GM12873 (cell line): ENCODE results near the gene ACSS2.

Experiments
- CTCF ChIP-seq: IDR thresholded peaks from 2 replicates; pipeline ENCODE4 v1.5.1; 2012; ENCODE audit warnings: low read depth, mild to moderate bottlenecking, moderate library complexity, low read length, control low read depth; ENCODE audit not compliant: insufficient read depth; ENCODE audit errors: missing control alignments

ACSS2 gene

DNA sequence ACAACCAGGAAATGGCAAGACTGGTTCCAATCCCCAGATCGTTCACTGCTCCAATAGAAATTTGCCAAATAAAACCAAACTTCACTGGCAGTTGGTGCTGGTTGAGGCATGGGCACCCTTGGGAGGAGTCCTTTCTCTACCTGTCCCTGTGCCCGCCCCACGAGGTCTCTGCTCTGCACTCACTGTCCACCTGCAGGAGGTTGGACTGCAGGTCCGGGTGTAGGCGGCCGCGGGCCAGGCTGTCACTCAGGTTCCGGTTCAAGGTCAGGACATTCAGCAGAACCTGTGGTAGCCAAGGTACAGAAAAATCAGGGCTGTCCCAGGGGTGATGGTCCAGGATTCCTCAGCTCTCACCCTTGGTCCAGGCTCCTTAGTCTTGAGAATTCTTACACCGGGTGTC, 26.6 kb upstream of the ACSS2 start:
- no peak for TF ChIP-seq CTCF

DNA sequence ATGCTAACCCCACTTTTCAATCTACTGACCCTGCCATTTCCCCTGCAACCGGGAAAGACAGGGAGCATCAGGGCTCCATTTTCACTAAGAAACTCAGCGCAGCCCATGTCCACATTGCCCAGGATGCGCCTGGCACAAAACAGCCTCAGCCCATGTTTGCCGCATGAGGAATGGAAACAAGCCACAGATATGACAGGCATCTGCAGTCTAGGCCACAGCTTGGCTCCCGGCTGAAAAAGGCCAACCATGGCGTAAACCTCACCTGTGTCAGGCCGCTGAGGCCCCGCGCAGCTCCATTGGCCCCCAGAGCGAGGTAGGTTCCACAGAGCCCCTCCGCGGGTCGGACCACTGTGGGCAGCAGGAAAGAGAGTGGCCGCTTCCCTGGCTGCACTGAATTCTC, 25.4 kb upstream of the ACSS2 start:
- TF ChIP-seq CTCF, result no peak

GRCh38 chr20:34852298-34852697, 24.1 kb upstream of the ACSS2 start:
- no peak for TF ChIP-seq CTCF

- TF ChIP-seq CTCF, result no peak
Measured at GRCh38 chr20:34859367-34859766, 17.0 kb upstream of the ACSS2 start.

DNA sequence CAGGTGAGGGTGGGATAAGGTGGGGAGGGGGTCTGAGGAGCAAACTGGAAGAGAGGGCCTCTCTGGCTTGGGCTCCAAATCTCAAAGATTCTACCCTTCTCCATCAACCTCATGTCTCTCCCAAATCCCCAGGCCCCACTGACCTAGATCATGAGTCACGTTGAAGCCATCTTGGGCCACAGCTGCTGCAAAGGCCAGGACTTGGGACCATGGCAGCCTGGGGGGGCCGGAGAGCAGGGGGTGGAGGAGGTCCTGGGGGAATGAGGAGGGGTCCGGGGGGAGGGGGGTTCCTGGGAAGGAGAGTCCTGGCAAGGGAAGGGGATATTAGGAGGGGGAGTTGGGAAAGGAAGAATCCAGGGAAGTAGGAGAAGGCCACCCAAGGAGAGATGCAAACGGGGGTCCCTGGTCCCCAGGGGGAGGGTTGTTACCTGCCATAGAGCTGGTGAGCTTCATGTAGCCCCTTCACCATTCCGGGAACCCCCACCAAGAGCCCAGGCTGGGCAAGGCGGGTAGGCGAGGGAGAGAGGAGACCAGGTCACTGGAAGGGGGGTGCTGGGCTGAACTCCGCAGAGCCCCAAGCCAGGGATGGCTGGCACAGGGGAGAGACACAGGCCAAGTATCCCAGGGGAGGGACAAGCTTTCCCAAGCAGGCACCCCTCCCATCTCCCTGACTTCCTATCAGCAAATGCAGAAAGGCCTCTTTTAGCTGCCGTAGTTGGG, 16.4 kb upstream of the ACSS2 start:
- no peak for TF ChIP-seq CTCF

GRCh38 chr20:34861386-34862084, 14.9 kb upstream of the ACSS2 start:
- TF ChIP-seq CTCF, result no peak

DNA sequence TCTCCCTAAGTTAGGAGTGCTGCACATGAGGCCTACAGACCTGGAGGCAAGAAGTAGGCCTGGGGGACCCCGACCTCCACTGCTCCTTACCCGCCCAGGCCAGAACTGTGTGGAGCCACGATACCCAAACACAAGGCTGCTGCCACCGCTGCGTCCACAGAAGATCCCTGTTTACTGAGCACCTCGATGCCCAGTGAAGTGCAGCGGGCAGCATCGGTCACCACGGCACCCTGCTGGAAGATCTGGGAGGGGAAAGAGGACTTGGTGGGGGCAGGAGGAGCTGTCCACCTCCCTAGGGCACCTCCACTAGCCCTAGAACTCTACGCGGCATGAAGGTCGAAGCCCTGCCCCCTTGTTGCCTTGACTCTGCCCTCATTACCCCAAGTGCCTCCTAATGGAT, 13.7 kb upstream of the ACSS2 start:
- TF ChIP-seq CTCF, result no peak
